CD4-positive, alpha-beta T cell treated with Interleukin-21 for 1 hour (primary cell): ENCODE measurements around the gene TLR7.

ENCODE experiments used
- DNase-seq: peaks from one replicate; pipeline ENCODE4 v3.0.0-alpha.2; 2020

The TLR7 gene

DNA sequence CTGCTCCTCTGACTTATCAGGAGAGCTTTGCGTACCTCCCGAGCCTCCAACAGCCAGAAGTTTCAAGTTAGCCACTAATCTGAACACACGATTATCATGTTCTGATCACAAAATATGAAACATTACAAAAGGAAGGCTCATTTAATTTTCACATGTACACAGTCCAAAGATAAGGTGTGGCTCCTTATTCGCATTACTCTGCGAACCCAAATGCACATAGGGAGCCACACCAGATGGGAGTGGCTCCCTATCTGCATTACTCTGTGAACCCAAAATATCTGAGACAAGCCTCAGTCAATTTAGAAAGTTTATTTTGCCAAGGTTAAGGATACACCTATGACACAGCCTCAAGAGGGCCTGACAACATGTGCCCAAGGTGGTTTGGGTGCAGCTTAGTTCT, 68.0 kb downstream of the TLR7 start:
- no peak for DNase-seq

DNA sequence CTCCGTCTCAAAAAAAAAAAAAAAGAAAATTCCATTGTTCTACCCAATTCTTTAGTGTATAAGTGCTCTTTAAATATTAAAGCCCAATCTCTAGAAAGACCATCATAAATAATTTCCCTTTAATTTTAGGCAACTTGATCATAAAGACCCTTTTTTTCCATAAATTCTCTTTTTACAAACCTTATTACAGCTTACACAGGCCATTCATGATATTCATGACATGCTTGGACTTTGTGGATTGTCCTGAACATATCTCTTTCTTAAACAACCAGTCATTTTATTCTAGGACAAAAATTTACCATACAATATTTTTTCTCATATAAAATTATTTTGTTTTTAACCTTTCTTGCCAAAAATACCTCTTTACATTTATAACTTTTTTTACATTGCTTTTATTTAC, 70.1 kb downstream of the TLR7 start:
- no peak for DNase-seq
